CD4-positive, CD25-positive, alpha-beta regulatory T cell (primary cell): ENCODE measurements around the gene MAF. TPM values are rescaled to one million over a fixed set of nuclear protein-coding genes. Genes with fewer than 3 reads are reported as not detected.
A peak's percentile ranks its signal among the peaks of the same experiment; 100 is the strongest.

Experiments
- ATAC-seq, 2 donors: fragments of 150-1000 bp; cut with Tn5 transposase; one replicate each; pipeline ENCODE4 v1.10.0; 2021; ENCODE audit warnings: low read depth in 2 of 2, moderate number of reproducible peaks in 2 of 2, moderate library complexity in 1 of 2
- DNase-seq, 3 donors: peaks; one replicate each; pipeline versions ENCODE4 v3.0.0 to v3.0.0-alpha.2; 2012 to 2022; ENCODE audit warnings: mixed read lengths in 1 of 3
- H3K27ac ChIP-seq: one replicate; pipeline ENCODE4 v1.7.0; 2013; ENCODE audit warnings: mild to moderate bottlenecking, low read length; ENCODE audit not compliant: insufficient read depth, poor library complexity, severe bottlenecking
- H3K27me3 ChIP-seq: one replicate; pipeline ENCODE4 v1.7.0; 2013; ENCODE audit warnings: low read length; ENCODE audit not compliant: control insufficient read depth, insufficient read depth
- H3K36me3 ChIP-seq: one replicate; pipeline ENCODE4 v1.7.0; 2013; ENCODE audit warnings: mild to moderate bottlenecking, low read length, moderate library complexity; ENCODE audit not compliant: control insufficient read depth, insufficient read depth
- H3K4me1 ChIP-seq: 2 replicates; pipeline ENCODE4 v1.7.0; 2013; ENCODE audit warnings: mild to moderate bottlenecking, low read length; ENCODE audit not compliant: insufficient read depth, control insufficient read depth, poor library complexity, severe bottlenecking
- H3K4me3 ChIP-seq: one replicate; pipeline ENCODE4 v1.7.0; 2013; ENCODE audit warnings: low read depth, mild to moderate bottlenecking, low read length, moderate library complexity
- H3K9me3 ChIP-seq, 2 experiments: 1 replicate in 1 of 2; 2 replicates in 1 of 2; pipeline ENCODE4 v1.7.0; 2013; ENCODE audit warnings: low read length in 2 of 2, mild to moderate bottlenecking in 1 of 2, moderate library complexity in 1 of 2; ENCODE audit not compliant: control insufficient read depth in 2 of 2
- H3K27ac Mint-ChIP-seq, 3 donors: one replicate each; pipeline ENCODE4 v1.8.0; 2020 to 2022; ENCODE audit warnings: mild to moderate bottlenecking in 3 of 3, mixed read lengths in 3 of 3, moderate library complexity in 2 of 3
- H3K27me3 Mint-ChIP-seq: one replicate; pipeline ENCODE4 v1.8.0; 2022; ENCODE audit warnings: mild to moderate bottlenecking, mixed read lengths
- H3K36me3 Mint-ChIP-seq: one replicate; pipeline ENCODE4 v1.8.0; 2020; ENCODE audit warnings: mixed read lengths
- H3K4me1 Mint-ChIP-seq, 4 donors: one replicate each; pipeline ENCODE4 v1.8.0; 2020 to 2022; ENCODE audit warnings: mixed read lengths in 4 of 4, mild to moderate bottlenecking in 1 of 4
- H3K4me3 Mint-ChIP-seq, 4 donors: one replicate each; pipeline ENCODE4 v1.8.0; 2020 to 2022; ENCODE audit warnings: mild to moderate bottlenecking in 4 of 4, mixed read lengths in 4 of 4, moderate library complexity in 3 of 4
- H3K9me3 Mint-ChIP-seq, 7 donors: one replicate each; pipeline ENCODE4 v1.8.0; 2020 to 2022; ENCODE audit warnings: mixed read lengths in 7 of 7, mild to moderate bottlenecking in 3 of 7, moderate library complexity in 2 of 7
- polyA plus RNA-seq, 4 donors: library from polyadenylated mRNA; unstranded; fragments of 300-500 nt; fragmentation: Illumina TruSeq; gene quantifications; one replicate each; pipeline ENCODE4 v1.2.3, GENCODE V29; 2021
- total RNA-seq: library from RNA; stranded (reverse); gene quantifications from one replicate; pipeline ENCODE4 v1.2.3, GENCODE V29; 2022

The MAF gene
- total and polyA plus RNA-seq, 5 donors from 2014 or later = 1.4 to 120 (median 3.8) TPM

GRCh38 chr16:79601931-79602627 is 1.5 kb upstream of the MAF start:
- H3K9me3 Mint-ChIP-seq = no peaks in the 10 kb centered on the region
- peak overlapping the region; percentile 80 for H3K27ac ChIP-seq
- ATAC-seq = peak in 1 of 2 donors; percentile 2

DNA sequence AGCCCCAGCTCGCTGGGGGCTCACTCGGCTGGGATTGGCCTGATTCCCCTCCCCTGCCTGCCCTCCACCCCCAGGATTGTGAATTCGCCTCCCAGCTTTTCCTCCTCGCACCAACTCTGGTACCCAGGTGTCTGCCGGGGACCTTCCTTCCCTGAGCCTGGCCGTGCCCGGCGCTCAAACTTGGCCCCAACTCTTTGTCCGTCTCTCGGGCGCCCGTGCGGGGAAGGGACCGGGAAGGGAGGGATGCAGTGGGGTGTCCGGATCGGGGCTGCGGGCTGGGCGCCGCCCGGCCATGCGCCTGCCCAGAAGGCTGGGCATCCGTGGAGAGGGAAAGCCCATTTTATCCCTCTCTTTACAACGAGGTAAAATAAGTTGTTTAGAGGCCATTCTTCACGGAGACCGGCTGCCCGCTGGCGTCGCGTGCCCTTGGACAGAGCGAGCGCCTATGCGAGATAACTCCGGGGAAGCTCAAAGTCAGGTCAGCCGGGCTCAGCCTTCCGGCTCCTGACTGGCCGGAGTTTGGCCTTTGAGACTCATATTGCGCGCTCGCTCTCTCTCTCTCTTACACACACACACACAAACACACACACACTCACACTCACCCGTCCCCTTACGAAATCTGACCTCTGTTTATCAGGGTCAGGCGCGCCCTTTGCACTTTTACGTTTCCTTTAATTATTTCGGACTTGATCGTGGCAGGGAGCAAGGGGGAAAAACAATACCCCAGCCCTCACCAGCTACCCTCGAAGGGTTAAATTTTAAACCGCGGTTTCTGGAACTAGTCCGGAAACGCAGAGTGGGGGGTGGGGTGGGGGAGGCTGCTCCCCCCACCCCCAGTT is 774 bp upstream of the MAF start:
- peaks cover 34% of the 10 kb centered on the region for H3K4me1 ChIP-seq
- H3K27ac ChIP-seq = peak overlapping the region; percentile 80
- peak overlapping the region; percentile 94 for H3K4me3 ChIP-seq
- H3K36me3 ChIP-seq = no peaks in the 10 kb centered on the region
- no peak for ATAC-seq
- Mint-ChIP-seq H3K9me3 (no peaks in the 10 kb centered on the region), H3K4me1 (peaks cover 10 to 36% (median 28%) of the 10 kb centered on the region in 4 donors), H3K27me3 (peaks cover 13% of the 10 kb centered on the region), H3K36me3 (no peaks in the 10 kb centered on the region), H3K27ac (peak overlapping the region; percentile 73 to 98 (median 94)), H3K4me3 (peak overlapping the region; percentile 95 to 99 (median 96))
- no peaks in the 10 kb centered on the region for H3K9me3 ChIP-seq
- peak in 2 of 3 donors; percentile 29 to 71 for DNase-seq
- H3K27me3 ChIP-seq = no peaks in the 10 kb centered on the region

More at GRCh38 chr16:79601931-79602627, 1.5 kb upstream of the MAF start:
- Mint-ChIP-seq H3K27ac (peak overlapping the region; percentile 29 to 98 (median 94)), H3K27me3 (peaks cover 13% of the 10 kb centered on the region), H3K36me3 (no peaks in the 10 kb centered on the region), H3K4me3 (peak overlapping the region; percentile 95 to 99 (median 96)), H3K4me1 (peaks cover 10 to 33% (median 28%) of the 10 kb centered on the region in 4 donors)
- H3K27me3 ChIP-seq = no peaks in the 10 kb centered on the region
- H3K36me3 ChIP-seq = no peaks in the 10 kb centered on the region
- H3K9me3 ChIP-seq = no peaks in the 10 kb centered on the region
- peak overlapping the region; percentile 94 for H3K4me3 ChIP-seq
- peak; percentile 73 to 93 (median 82) for DNase-seq
- H3K4me1 ChIP-seq = peaks cover 29% of the 10 kb centered on the region

DNA sequence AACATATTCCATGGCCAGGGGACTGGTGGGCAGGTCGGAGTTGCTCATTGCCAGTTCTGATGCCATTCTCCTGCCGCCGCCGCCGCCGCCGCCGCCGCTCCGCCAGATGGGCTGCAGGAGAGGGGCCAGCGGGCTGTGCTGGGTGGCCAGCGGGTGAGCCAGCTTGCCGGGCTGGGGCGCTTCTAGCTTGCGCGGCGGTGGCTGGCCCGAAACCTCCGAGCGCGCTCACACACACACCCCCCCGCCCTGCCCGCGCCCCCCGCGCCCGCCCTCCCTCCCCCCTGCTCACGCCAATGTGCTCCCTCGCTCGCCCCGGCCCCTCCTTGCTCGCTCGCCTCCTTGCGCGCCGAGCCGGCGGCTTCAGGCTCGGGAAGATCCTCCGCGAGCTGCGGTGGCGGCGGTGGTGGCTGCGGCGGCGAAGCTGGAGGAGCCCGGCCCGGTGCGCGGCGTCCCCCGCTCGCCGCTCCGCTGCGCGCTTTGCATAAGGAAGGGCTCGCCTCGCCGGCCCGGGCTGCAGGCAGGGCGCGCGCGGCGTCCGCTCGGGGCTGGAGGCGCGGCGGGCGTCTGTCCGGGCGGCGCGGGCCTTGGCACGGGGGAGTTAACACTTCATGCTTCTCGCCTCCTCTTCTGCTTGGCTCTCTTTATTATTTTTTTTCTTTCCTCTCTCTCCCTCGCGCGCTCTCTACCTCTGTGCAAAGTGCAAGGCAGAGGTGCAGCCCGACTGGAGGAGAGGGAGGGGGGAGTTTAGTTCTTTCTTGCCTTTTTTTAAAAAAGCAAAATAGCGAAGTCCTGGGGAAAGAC is 500 bp downstream of the MAF start:
- DNase-seq (peak in 2 of 3 donors; percentile 48 to 60), ATAC-seq (peak; percentile 35 to 44)
- peaks cover 13 to 48% (median 29%) of the 10 kb centered on the region in 4 donors for H3K4me1 Mint-ChIP-seq
- Histone ChIP-seq H3K27ac (peak overlapping the region; percentile 80), H3K4me3 (peak overlapping the region; percentile 94), H3K36me3 (no peaks in the 10 kb centered on the region), H3K4me1 (peaks cover 45% of the 10 kb centered on the region), H3K9me3 (no peaks in the 10 kb centered on the region), H3K27me3 (no peaks in the 10 kb centered on the region)
- no peaks in the 10 kb centered on the region for H3K9me3 Mint-ChIP-seq
- H3K27me3 Mint-ChIP-seq = peaks cover 13% of the 10 kb centered on the region
- peak overlapping the region; percentile 95 to 99 (median 96) for H3K4me3 Mint-ChIP-seq
- H3K27ac Mint-ChIP-seq = peak overlapping the region; percentile 94 to 98 (median 96)
- H3K36me3 Mint-ChIP-seq = no peaks in the 10 kb centered on the region

DNA sequence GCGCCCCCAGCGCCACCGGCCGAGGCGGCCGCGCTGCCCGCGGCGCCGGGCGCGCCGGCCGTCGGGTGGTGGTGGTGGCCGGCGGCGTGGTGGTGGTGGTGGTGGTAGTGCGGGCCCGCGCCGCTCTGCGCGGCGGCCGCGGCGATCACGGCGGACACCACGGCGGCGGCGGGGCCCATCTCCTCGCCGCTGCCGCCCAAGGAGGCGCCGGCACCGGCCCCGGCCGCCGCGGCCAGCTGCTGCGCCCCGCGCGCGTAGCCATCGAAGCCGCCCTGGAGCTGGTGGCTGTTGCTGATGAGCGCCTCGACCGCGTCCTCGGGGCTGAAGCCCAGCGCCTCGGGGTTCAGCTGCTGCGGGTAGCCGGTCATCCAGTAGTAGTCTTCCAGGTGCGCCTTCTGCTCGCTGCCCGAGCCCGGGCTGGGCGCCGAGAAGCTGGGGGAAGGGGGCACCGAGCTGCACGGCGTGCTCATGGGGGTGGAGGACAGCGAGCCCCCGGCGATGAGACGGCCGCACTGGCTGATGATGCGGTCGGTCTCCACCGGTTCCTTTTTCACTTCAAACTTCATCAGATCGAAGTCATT is 1.2 kb downstream of the MAF start:
- ATAC-seq = no peak
- peak overlapping the region; percentile 65 for H3K27ac ChIP-seq
- Mint-ChIP-seq H3K4me3 (peak overlapping the region; percentile 86 to 94 (median 94)), H3K27ac (peak overlapping the region; percentile 52 to 91 (median 83)), H3K4me1 (peaks cover 15 to 53% (median 34%) of the 10 kb centered on the region in 4 donors), H3K9me3 (no peaks in the 10 kb centered on the region), H3K27me3 (peaks cover 13% of the 10 kb centered on the region), H3K36me3 (no peaks in the 10 kb centered on the region)
- H3K4me1 ChIP-seq = peaks cover 48% of the 10 kb centered on the region
- peak in 1 of 3 donors; percentile 24 for DNase-seq
- no peaks in the 10 kb centered on the region for H3K9me3 ChIP-seq
- H3K4me3 ChIP-seq = peak overlapping the region; percentile 61
- no peaks in the 10 kb centered on the region for H3K36me3 ChIP-seq
- no peaks in the 10 kb centered on the region for H3K27me3 ChIP-seq

GRCh38 chr16:79598348-79599181 is 2.0 kb downstream of the MAF start:
- Mint-ChIP-seq H3K27me3 (peaks cover 13% of the 10 kb centered on the region), H3K4me1 (peaks cover 19 to 50% (median 37%) of the 10 kb centered on the region in 4 donors), H3K9me3 (no peaks in the 10 kb centered on the region), H3K4me3 (peak overlapping the region; percentile 85 to 98 (median 92)), H3K27ac (peak overlapping the region; percentile 76 to 84 (median 76)), H3K36me3 (no peaks in the 10 kb centered on the region)
- Histone ChIP-seq H3K9me3 (no peaks in the 10 kb centered on the region), H3K4me3 (peak overlapping the region; percentile 92), H3K4me1 (peaks cover 47% of the 10 kb centered on the region), H3K27ac (peak overlapping the region; percentile 51), H3K27me3 (no peaks in the 10 kb centered on the region), H3K36me3 (peaks cover 5% of the 10 kb centered on the region)
- DNase-seq = peak; percentile 11 to 69 (median 48)
- no peak for ATAC-seq

DNA sequence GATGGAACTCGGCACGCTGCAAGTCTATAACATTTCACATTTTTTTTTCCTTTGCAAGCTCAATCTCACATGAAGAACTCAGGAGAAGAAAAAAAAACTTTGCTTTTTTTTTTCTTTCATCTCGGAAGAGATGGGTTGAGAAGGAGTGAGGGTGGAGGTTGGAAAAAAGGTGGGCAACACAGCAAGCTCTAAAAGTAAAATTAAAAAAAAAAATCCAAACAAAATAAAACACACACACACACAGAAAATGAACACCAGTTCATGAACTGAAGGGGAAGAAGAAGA is 2.5 kb downstream of the MAF start:
- H3K9me3 ChIP-seq = no peaks in the 10 kb centered on the region
- peaks cover 47% of the 10 kb centered on the region for H3K4me1 ChIP-seq
- no peak for ATAC-seq
- H3K27me3 Mint-ChIP-seq = peaks cover 13% of the 10 kb centered on the region
- peaks cover 10% of the 10 kb centered on the region for H3K36me3 ChIP-seq
- H3K9me3 Mint-ChIP-seq = peaks cover 0 to 1% (median 0%) of the 10 kb centered on the region in 7 donors
- H3K4me3 ChIP-seq = peak overlapping the region; percentile 92
- H3K4me1 Mint-ChIP-seq = peaks cover 19 to 56% (median 42%) of the 10 kb centered on the region in 4 donors
- H3K27me3 ChIP-seq = no peaks in the 10 kb centered on the region
- H3K4me3 Mint-ChIP-seq = peak overlapping the region; percentile 85 to 98 (median 92)
- no peaks in the 10 kb centered on the region for H3K36me3 Mint-ChIP-seq
- H3K27ac Mint-ChIP-seq = peak overlapping the region; percentile 66 to 82 (median 76)
- H3K27ac ChIP-seq = peak overlapping the region; percentile 62
- DNase-seq = no peak
